22Rv1 (cell line): Measurements from ENCODE around the gene NID2.

ENCODE experiments used
- H3K27ac ChIP-seq: fragments of 450-650 bp; 2 replicates; pipeline ENCODE4 v1.5.1; 2017
- ZFX ChIP-seq: fragments of 450-650 bp; IDR thresholded peaks from 2 replicates; pipeline ENCODE4 v1.6.1; 2017; ENCODE audit warnings: antibody characterized with exemption, borderline replicate concordance
- TF ChIP-seq, protein P1 (sequence below): fragments of 450-650 bp; IDR thresholded peaks from 2 replicates; pipeline ENCODE4 v1.5.1; 2017; ENCODE audit warnings: mild to moderate bottlenecking

Gene NID2

DNA sequence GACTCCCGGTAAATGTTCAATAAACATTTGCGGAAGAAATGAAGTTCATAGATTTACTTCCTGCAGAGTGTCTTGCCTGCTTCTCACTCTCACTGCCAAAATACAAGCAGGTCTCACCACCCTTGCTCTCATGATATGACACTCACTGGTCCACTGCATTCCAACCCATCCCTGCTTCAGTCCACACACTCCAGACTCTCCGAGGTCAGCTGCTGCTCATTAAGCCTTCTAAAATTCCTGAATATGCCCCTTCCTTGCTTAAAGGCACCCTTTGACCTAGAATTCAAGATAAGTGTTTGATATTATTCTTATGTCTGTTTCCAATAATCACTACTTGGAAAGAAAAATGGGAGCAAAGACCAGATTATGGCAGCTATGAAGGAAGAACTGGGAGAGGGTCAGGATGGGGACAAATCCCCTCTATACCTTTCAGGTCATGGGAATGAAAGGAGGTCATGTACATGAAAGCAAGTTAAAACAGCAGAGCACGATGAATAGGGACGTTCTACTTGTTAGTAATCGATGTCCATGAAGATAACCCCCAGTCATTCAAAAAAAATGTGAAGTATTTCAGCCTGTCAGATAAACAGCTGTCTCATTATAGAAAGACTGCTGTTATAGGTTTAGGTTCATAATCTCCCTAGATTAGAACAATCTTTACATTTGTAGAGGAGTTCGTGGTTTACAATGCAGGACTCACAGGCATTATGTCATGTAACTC lies 10.5 kb upstream of the NID2 start:
- no peak overlapping the region for H3K27ac ChIP-seq

DNA sequence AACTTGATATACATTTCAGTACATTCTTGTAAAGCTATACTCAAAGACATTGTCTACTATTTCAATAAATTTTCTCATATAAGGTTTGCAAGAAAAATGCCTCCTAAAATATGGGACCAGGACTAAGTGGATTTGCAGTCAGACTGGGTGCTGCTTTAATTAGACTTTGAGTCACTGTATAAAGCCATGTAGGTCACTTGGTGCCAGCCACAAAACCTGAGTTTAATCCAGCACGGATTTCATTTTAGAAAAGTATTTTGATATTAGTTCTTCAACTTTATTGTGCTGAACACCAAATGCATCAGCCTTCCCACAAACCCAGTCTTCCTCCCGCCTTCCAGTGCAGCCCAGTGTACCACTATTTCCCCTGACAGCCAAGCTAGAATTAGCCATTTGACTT lies 9.9 kb upstream of the NID2 start:
- TF ChIP-seq, protein P1, sequence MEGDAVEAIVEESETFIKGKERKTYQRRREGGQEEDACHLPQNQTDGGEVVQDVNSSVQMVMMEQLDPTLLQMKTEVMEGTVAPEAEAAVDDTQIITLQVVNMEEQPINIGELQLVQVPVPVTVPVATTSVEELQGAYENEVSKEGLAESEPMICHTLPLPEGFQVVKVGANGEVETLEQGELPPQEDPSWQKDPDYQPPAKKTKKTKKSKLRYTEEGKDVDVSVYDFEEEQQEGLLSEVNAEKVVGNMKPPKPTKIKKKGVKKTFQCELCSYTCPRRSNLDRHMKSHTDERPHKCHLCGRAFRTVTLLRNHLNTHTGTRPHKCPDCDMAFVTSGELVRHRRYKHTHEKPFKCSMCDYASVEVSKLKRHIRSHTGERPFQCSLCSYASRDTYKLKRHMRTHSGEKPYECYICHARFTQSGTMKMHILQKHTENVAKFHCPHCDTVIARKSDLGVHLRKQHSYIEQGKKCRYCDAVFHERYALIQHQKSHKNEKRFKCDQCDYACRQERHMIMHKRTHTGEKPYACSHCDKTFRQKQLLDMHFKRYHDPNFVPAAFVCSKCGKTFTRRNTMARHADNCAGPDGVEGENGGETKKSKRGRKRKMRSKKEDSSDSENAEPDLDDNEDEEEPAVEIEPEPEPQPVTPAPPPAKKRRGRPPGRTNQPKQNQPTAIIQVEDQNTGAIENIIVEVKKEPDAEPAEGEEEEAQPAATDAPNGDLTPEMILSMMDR: no peak
- TF ChIP-seq ZFX: no peak

More for the DNA sequence above, 10.5 kb upstream of the NID2 start:
- TF ChIP-seq ZFX: no peak
- TF ChIP-seq, protein P1: no peak

DNA sequence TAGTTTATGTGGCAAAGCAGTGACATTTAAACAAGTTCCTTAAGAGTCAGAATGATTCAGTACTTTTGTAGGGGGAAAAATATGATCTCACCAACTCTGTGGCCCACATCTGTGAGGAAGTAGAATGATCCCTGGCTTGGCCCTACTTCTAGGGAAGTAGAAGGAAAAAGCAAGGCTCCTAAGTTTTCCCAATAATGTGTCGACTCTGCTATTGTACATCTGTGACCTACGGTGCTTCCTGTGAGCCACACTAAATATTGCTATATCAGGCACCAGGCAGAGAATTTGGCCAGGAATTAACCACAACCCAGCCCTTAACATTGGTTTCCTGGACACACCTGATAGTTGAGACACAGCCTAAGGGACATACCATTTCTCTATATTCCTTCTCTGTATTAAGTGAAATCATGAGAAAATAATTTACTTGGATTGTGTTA lies 9.3 kb upstream of the NID2 start:
- no peak overlapping the region for H3K27ac ChIP-seq
- TF ChIP-seq, protein P1: no peak
- TF ChIP-seq ZFX: no peak

More for the DNA sequence above, 9.9 kb upstream of the NID2 start:
- no peak overlapping the region for H3K27ac ChIP-seq

DNA sequence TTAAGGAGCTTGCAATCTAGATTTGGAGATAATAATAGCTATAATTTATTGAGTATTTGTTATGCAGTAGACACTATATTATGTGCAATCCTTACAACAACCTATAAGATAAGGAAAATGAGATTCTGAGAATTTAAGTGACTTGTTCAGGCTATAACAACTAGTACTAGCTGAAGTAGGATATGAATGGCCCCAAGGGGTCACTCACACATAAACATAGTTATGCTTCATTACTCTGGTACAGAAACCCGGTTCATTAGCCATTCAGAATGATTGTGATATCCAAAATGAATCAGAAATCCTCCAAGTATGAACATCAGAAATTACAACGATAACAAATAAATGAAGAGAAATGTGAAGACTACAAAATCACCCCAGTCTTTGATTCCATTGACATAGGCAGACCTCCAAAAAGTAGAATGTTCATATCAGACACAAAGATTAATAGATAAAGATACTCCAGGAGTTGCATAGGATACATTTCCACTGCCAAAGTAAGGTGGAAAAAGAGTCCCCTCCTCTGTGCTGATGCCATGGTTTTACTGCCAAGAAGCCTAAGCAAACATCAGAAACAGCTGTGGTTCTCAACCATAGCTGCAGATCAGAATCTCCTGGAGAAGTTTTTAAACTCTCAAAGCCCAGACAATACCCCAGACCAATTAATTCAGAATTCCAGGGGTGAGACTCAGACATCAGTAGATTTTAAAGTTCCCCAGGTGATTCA lies 8.6 kb upstream of the NID2 start:
- no peak overlapping the region for H3K27ac ChIP-seq

DNA sequence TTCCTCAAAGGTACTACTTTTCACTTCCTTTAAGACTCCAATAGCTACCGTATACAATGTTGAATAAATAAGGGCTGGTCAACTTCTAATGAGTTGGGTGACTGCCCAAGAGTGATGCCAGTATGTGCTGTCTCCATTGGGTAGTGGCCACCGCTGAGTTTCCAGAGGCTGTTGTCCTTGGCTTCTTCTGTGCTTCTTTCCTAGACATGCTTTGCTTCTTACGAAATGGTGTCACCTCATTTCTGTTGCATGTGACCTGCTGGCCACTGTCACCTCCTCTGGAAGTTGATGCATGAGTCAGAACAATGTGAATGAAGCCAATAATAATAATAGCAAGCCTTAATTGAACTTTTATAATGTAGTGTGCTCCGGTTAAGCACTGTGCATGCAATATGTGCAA lies 7.5 kb upstream of the NID2 start:
- H3K27ac ChIP-seq: no peak overlapping the region
- TF ChIP-seq, protein P1: no peak
- TF ChIP-seq ZFX: no peak

More for the DNA sequence above, 8.6 kb upstream of the NID2 start:
- no peak for TF ChIP-seq ZFX
- TF ChIP-seq, protein P1: no peak

DNA sequence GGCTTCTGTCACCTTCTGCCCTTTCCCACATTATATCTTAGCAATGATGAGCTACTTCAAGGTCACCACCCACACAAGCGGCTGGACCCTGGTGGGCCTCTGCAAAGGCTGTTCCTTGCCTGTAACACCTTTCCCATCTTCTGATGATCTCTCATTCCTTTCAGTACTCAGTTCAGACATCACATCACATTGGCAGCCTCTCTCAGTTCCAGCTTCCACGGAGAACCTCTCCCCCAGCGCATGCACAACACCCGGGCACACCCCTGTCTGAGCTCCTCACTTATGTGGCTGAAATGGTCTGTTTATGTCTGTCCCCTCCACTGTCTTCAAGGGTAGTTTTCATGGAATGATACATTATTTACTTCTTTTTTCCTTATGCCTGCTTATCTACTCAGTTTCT lies 6.5 kb upstream of the NID2 start:
- H3K27ac ChIP-seq: no peak overlapping the region
- TF ChIP-seq ZFX: no peak
- TF ChIP-seq, protein P1: no peak

DNA sequence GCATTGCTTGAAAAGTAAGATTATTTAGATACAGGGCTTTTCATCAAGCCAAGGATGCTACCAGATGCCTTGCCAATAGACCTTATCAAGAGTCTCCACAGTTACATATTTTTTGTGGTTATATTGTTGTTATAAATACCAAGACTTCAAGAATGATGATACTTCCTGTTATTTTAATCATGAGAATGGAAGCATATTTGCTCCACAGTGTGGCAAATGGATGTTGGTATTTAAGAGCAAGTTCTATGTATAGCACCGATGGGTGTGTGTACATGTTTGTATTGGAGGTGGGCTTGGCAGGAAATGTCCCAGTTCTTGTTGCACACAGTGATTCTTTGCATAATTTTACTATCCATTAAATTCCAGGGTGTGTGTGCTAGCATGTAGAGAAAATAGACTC lies 4.4 kb upstream of the NID2 start:
- H3K27ac ChIP-seq: no peak overlapping the region
- TF ChIP-seq, protein P1: no peak
- no peak for TF ChIP-seq ZFX
